Mesothelial cell of epicardium (in vitro differentiated cells): ENCODE results near the gene MYLIP. TPM values are rescaled to one million over a fixed set of nuclear protein-coding genes. Genes with fewer than 3 reads are reported as not detected.

Experiments
- DNase-seq, 2 experiments: peaks; one replicate each; pipeline ENCODE4 v3.0.0; 2021; ENCODE audit warnings: low spot score in 2 of 2; ENCODE audit not compliant: unreplicated experiment in 2 of 2
- H3K27ac Mint-ChIP-seq: 2 replicates; pipeline ENCODE4 v1.8.0; 2021; ENCODE audit warnings: mixed read lengths
- H3K27me3 Mint-ChIP-seq: 2 replicates; pipeline ENCODE4 v1.8.0; 2021; ENCODE audit warnings: low read depth, mixed read lengths
- H3K36me3 Mint-ChIP-seq: 2 replicates; pipeline ENCODE4 v1.8.0; 2021; ENCODE audit warnings: mixed read lengths
- H3K4me1 Mint-ChIP-seq: 2 replicates; pipeline ENCODE4 v1.8.0; 2021; ENCODE audit warnings: mixed read lengths
- H3K4me3 Mint-ChIP-seq: 2 replicates; pipeline ENCODE4 v1.8.0; 2021; ENCODE audit warnings: mild to moderate bottlenecking, moderate library complexity, mixed read lengths
- H3K9me3 Mint-ChIP-seq: 2 replicates; pipeline ENCODE4 v1.8.0; 2021; ENCODE audit warnings: mixed read lengths
- CTCF ChIP-seq: fragments of 200-600 bp; sonication (generic); IDR thresholded peaks from one replicate; pipeline ENCODE4 v1.5.0; 2021; ENCODE audit warnings: antibody characterized with exemption; ENCODE audit not compliant: unreplicated experiment
- total RNA-seq: library from RNA; stranded (reverse); gene quantifications from 3 replicates; pipeline ENCODE4 v1.2.1, GENCODE V29; 2021

The MYLIP gene
- total RNA-seq, 1 donor from 2014 or later: 25.7 TPM

- no peak overlapping the region for H3K4me3 Mint-ChIP-seq
- H3K27ac Mint-ChIP-seq: no peak overlapping the region
- peaks cover 19% of the 10 kb centered on the region for H3K27me3 Mint-ChIP-seq
- H3K9me3 Mint-ChIP-seq: no peaks in the 10 kb centered on the region
- TF ChIP-seq CTCF: no peak
- peaks cover 20% of the 10 kb centered on the region for H3K4me1 Mint-ChIP-seq
- peaks cover 2% of the 10 kb centered on the region for H3K36me3 Mint-ChIP-seq
- no peak for DNase-seq
These were observed 29.0 kb downstream of the MYLIP start for GRCh38 chr6:16157909-16158308.

GRCh38 chr6:16158943-16159557 lies 30.2 kb downstream of the MYLIP start:
- peaks cover 27% of the 10 kb centered on the region for H3K4me1 Mint-ChIP-seq
- H3K27me3 Mint-ChIP-seq: peaks cover 19% of the 10 kb centered on the region
- no peaks in the 10 kb centered on the region for H3K9me3 Mint-ChIP-seq
- peaks cover 2% of the 10 kb centered on the region for H3K36me3 Mint-ChIP-seq
- DNase-seq: no peak
- no peak overlapping the region for H3K4me3 Mint-ChIP-seq
- H3K27ac Mint-ChIP-seq: no peak overlapping the region
- TF ChIP-seq CTCF: no peak

GRCh38 chr6:16160794-16161193 lies 31.9 kb downstream of the MYLIP start:
- no peak overlapping the region for H3K4me3 Mint-ChIP-seq
- no peaks in the 10 kb centered on the region for H3K9me3 Mint-ChIP-seq
- no peak for DNase-seq
- no peak overlapping the region for H3K27ac Mint-ChIP-seq
- H3K4me1 Mint-ChIP-seq: peaks cover 32% of the 10 kb centered on the region
- peaks cover 11% of the 10 kb centered on the region for H3K27me3 Mint-ChIP-seq
- no peak for TF ChIP-seq CTCF
- no peaks in the 10 kb centered on the region for H3K36me3 Mint-ChIP-seq

GRCh38 chr6:16162003-16162402 lies 33.1 kb downstream of the MYLIP start:
- Mint-ChIP-seq H3K4me3 (no peak overlapping the region), H3K4me1 (peaks cover 42% of the 10 kb centered on the region), H3K36me3 (no peaks in the 10 kb centered on the region), H3K9me3 (no peaks in the 10 kb centered on the region), H3K27ac (no peak overlapping the region), H3K27me3 (peaks cover 8% of the 10 kb centered on the region)
- TF ChIP-seq CTCF: no peak
- no peak for DNase-seq

GRCh38 chr6:16163066-16163465 lies 34.2 kb downstream of the MYLIP start:
- H3K4me1 Mint-ChIP-seq: peaks cover 44% of the 10 kb centered on the region

More at GRCh38 chr6:16163066-16163465, 34.2 kb downstream of the MYLIP start:
- no peak for TF ChIP-seq CTCF
- Mint-ChIP-seq H3K27ac (no peak overlapping the region), H3K27me3 (peaks cover 6% of the 10 kb centered on the region), H3K36me3 (no peaks in the 10 kb centered on the region), H3K4me3 (no peak overlapping the region), H3K9me3 (no peaks in the 10 kb centered on the region)
- DNase-seq: no peak
